GM12878 (cell line): ENCODE results near the gene GUCY1B1. TPM values are rescaled to one million over a fixed set of nuclear protein-coding genes. Genes with fewer than 3 reads are reported as not detected.
A peak's percentile ranks its signal among the peaks of the same experiment; 100 is the strongest.

Source experiments
- ATAC-seq: fragments of 200-7000 bp; cut with Tn5 transposase; 3 replicates; pipeline ENCODE4 v1.9.1; 2020; ENCODE audit warnings: mild to moderate bottlenecking, moderate library complexity
- BruUV-seq: library from RNA; stranded (reverse); fragments of 400-500 nt; replicated peaks from 2 replicates; lab custom pipeline; 2021; lab: Mats Ljungman, UMichigan
- CTCF ChIA-PET: fragments of 300-600 bp; sonication (Branson Sonifier 250); formaldehyde crosslinking; extraction: SDS; loops from one replicate; lab custom pipeline; 2021; ENCODE audit warnings: inconsistent platforms; lab: Yijun Ruan, JAX
- POLR2A ChIA-PET: fragments of 350-600 bp; formaldehyde crosslinking; extraction: SDS; loops from one replicate; lab custom pipeline; 2021; ENCODE audit warnings: inconsistent platforms; lab: Charles Lee
- RAD21 ChIA-PET: fragments of 300-600 bp; sonication (Branson Sonifier 250); formaldehyde crosslinking; loops from one replicate; lab custom pipeline; 2023; ENCODE audit warnings: antibody characterized with exemption; ENCODE audit not compliant: unreplicated experiment; lab: Charles Lee
- SMC1A ChIA-PET: fragments of 300-600 bp; sonication (Branson Sonifier 250); formaldehyde crosslinking; loops from one replicate; lab custom pipeline; 2023; ENCODE audit not compliant: unreplicated experiment, uncharacterized antibody; lab: Charles Lee
- DNase-seq: peaks from one replicate; pipeline ENCODE4 v3.0.0-alpha.2; 2011; ENCODE audit warnings: low read depth, low spot score
- FAIRE-seq: peaks from 3 replicates; lab custom pipeline; 2011; peaks lifted over from hg19 to GRCh38; lab: Jason Lieb, UNC
- H2AFZ ChIP-seq: 2 replicates; pipeline ENCODE4 v1.6.0; 2011; ENCODE audit warnings: low read depth, low read length, control low read depth; ENCODE audit not compliant: control insufficient read depth
- H3K27ac ChIP-seq: 2 replicates; pipeline ENCODE4 v1.5.1; 2011; ENCODE audit warnings: control low read depth; ENCODE audit not compliant: control insufficient read depth, insufficient read depth
- H3K27me3 ChIP-seq, 2 experiments: replicated peaks in 1 of 2; 2 replicates each; pipeline versions ENCODE4 v1.6.0 to v1.6.1; 2011; ENCODE audit warnings: low read length in 1 of 2; ENCODE audit not compliant: control insufficient read depth in 2 of 2, insufficient read depth in 2 of 2
- H3K36me3 ChIP-seq, 2 experiments: 2 replicates each; pipeline ENCODE4 v1.5.1; 2011; ENCODE audit warnings: low read length in 1 of 2; ENCODE audit not compliant: control insufficient read depth in 2 of 2, insufficient read depth in 2 of 2
- H3K4me1 ChIP-seq: 2 replicates; pipeline ENCODE4 v1.6.1; 2011; ENCODE audit warnings: mild to moderate bottlenecking, low read length, moderate library complexity, mixed read lengths; ENCODE audit not compliant: control insufficient read depth, insufficient read depth
- H3K4me2 ChIP-seq: 2 replicates; pipeline ENCODE4 v1.6.0; 2011; ENCODE audit warnings: control low read depth; ENCODE audit not compliant: control insufficient read depth, insufficient read depth
- H3K4me3 ChIP-seq: fragments of 200-600 bp; sonication (generic); 2 replicates; pipeline ENCODE4 v1.5.1; 2016
- H3K79me2 ChIP-seq: 2 replicates; pipeline ENCODE4 v1.6.0; 2011; ENCODE audit warnings: low read length; ENCODE audit not compliant: control insufficient read depth, insufficient read depth
- H3K9ac ChIP-seq: 2 replicates; pipeline ENCODE4 v1.8.0; 2011; ENCODE audit warnings: low read length, control low read depth, mixed read lengths; ENCODE audit not compliant: control insufficient read depth, insufficient read depth
- H3K9me3 ChIP-seq: replicated peaks from 3 replicates; pipeline ENCODE4 v1.5.1; 2011; ENCODE audit warnings: mild to moderate bottlenecking, low read length; ENCODE audit not compliant: control insufficient read depth, insufficient read depth
- H4K20me1 ChIP-seq: 2 replicates; pipeline ENCODE4 v1.6.0; 2011; ENCODE audit not compliant: control insufficient read depth, insufficient read depth
- BHLHE40 ChIP-seq, 2 experiments: fragments of 450-650 bp in 1 of 2; IDR thresholded peaks; 2 replicates each; pipeline ENCODE4 v1.6.1; 2011 to 2017; ENCODE audit warnings: low read depth in 2 of 2, borderline replicate concordance in 1 of 2, improper control_type of control experiment in 1 of 2, low read length in 1 of 2, mild to moderate bottlenecking in 1 of 2
- EED ChIP-seq: sonication (generic); IDR thresholded peaks from 2 replicates; pipeline ENCODE4 v1.6.1; 2016; ENCODE audit warnings: antibody characterized with exemption, low read depth
- EGR1 ChIP-seq, 2 experiments: IDR thresholded peaks; 1 replicate in 1 of 2; 2 replicates in 1 of 2; pipeline ENCODE4 v1.6.1; 2011 to 2012; ENCODE audit warnings: low read depth in 2 of 2, low read length in 2 of 2, borderline replicate concordance in 1 of 2, mild to moderate bottlenecking in 1 of 2, moderate library complexity in 1 of 2
- SPI1 ChIP-seq: IDR thresholded peaks from 2 replicates; pipeline ENCODE4 v1.6.1; 2011; ENCODE audit warnings: low read depth, mild to moderate bottlenecking, low read length, moderate library complexity, borderline replicate concordance; ENCODE audit not compliant: insufficient read depth
- TCF12 ChIP-seq: IDR thresholded peaks from 2 replicates; pipeline ENCODE4 v1.6.1; 2011; ENCODE audit warnings: low read depth, mild to moderate bottlenecking, low read length
- WGBS: methylation state at CpG from one replicate; pipeline ENCODE4 v1.1.6; 2016; ENCODE audit warnings: low lambda C conversion rate; ENCODE audit not compliant: insufficient replicate concordance, insufficient coverage; ENCODE audit errors: missing lambda C conversion rate; 5-methylcytosine and 5-hydroxymethylcytosine counted together
- in situ Hi-C: fragments of 300-500 bp; cut with MboI; formaldehyde crosslinking; loops from 9 replicates; pipeline ENCODE4 v1.14.3; 2018; ENCODE audit warnings: mixed read lengths
- intact Hi-C: fragments of 100-400 bp; cut with micrococcal nuclease; formaldehyde crosslinking; loops from one replicate; pipeline ENCODE4 v1.14.2; 2022; ENCODE audit not compliant: unreplicated experiment
- polyA plus RNA-seq, 11 experiments: library from polyadenylated mRNA; depleted of rRNA in 4 of 11; unstranded in 6 of 11; stranded (reverse) in 5 of 11; fragments of >200 nt; fragmentation: Nextera tagmentation in 4 of 11; fragmentation: Illumina TruSeq in 1 of 11; extraction: Ambion mirVana in 4 of 11; extraction: Trizol in 1 of 11; gene quantifications; 1 replicate in 1 of 11; 2 replicates in 10 of 11; pipeline versions ENCODE4 v1.2.1 to v1.2.3, GENCODE V29; 2011 to 2016; ENCODE audit warnings: inconsistent platforms in 2 of 11, missing spikeins in 2 of 11, low read depth in 1 of 11
- total RNA-seq, 4 experiments: library from RNA; depleted of rRNA in 3 of 4; stranded (reverse); fragments of >200 nt in 3 of 4; fragmentation: Illumina TruSeq in 1 of 4; extraction: Trizol in 1 of 4; gene quantifications; 2 replicates each; pipeline versions ENCODE4 v1.2.1 to v1.2.3, GENCODE V29; 2013 to 2021

GUCY1B1 gene
- total and polyA plus RNA-seq, 10 of the 15 experiments (the other 5 are each of a cell fraction or from before 2014, with no cell fraction given) = 0.60 to 38.5 (median 1.4) TPM

GRCh38 chr4:155832664-155833063 lies 73.8 kb downstream of the GUCY1B1 start:
- no peak for ATAC-seq
- POLR2A ChIA-PET = no interaction called here
- intact Hi-C loops = no loop called here
- Histone ChIP-seq H3K36me3 (no peaks in the 10 kb centered on the region), H3K27ac (no peak overlapping the region)
- TF ChIP-seq EGR1 (IDR thresholded peaks at IDR 0.05; ENCODE audit: borderline replicate concordance in 1 of 2, low read depth in 2 of 2, low read length in 2 of 2) = no peak
- TF ChIP-seq EED = no peak
- no peak for TF ChIP-seq TCF12
- TF ChIP-seq, all 136 proteins: peak for 0
- CTCF ChIA-PET = interaction anchor here (1.0 kb wide), 1 partner anchor 120 kb away, joined by 3 read pairs; no protein-coding TSS in a partner anchor
- FAIRE-seq (no peak), DNase-seq (no peak)
- Histone ChIP-seq H4K20me1 (no peaks in the 10 kb centered on the region), H3K79me2 (no peaks in the 10 kb centered on the region), H3K9ac (no peak overlapping the region), H3K4me1 (no peaks in the 10 kb centered on the region), H3K9me3 (no peaks in the 10 kb centered on the region), H3K4me3 (no peak overlapping the region), H3K27me3 (no peaks in the 10 kb centered on the region), H3K4me2 (no peak overlapping the region), H2AFZ (no peak overlapping the region)
- RAD21 ChIA-PET = interaction anchor here (0.7 kb wide), 1 partner anchor 10 kb away, joined by 3 read pairs; no protein-coding TSS in a partner anchor
- SMC1A ChIA-PET = interaction anchor here (0.9 to 1.5 kb wide), 4 partner anchors 8 to 389 kb away, joined by 3 to 6 read pairs (median 3); no protein-coding TSS in a partner anchor
- in situ Hi-C loops = no loop called here
- no TSS peak for BruUV-seq

- intact Hi-C loops (no loop called here), in situ Hi-C loops (no loop called here)
- no TSS peak for BruUV-seq
- RAD21 ChIA-PET = no interaction called here
- Histone ChIP-seq H3K27ac (no peak overlapping the region), H3K27me3 (no peaks in the 10 kb centered on the region), H2AFZ (no peak overlapping the region), H3K79me2 (no peaks in the 10 kb centered on the region), H3K9me3 (no peaks in the 10 kb centered on the region), H3K4me2 (no peak overlapping the region), H3K36me3 (no peaks in the 10 kb centered on the region), H3K4me3 (no peak overlapping the region), H3K9ac (no peak overlapping the region), H4K20me1 (no peaks in the 10 kb centered on the region), H3K4me1 (no peaks in the 10 kb centered on the region)
- DNase-seq (no peak), FAIRE-seq (peak; percentile 31), ATAC-seq (peak; percentile 67)
- POLR2A ChIA-PET = no interaction called here
- SMC1A ChIA-PET = interaction anchor here (1.1 to 1.7 kb wide), 2 partner anchors 84 to 116 kb away, joined by 3 to 4 read pairs; no protein-coding TSS in a partner anchor
- WGBS = 0% methylated on average over 1 of the region's 1 CpG
- TF ChIP-seq SPI1 (peak; percentile 41; the same call in 1 of the 2 replicates), BHLHE40 (IDR thresholded peaks at IDR 0.05; ENCODE audit: borderline replicate concordance in 1 of 2, low read depth in 2 of 2, low read length in 1 of 2) (no peak)
- CTCF ChIA-PET = no interaction called here
Measured at GRCh38 chr4:155837203-155837796, 78.5 kb downstream of the GUCY1B1 start.
